ENCODE results near the gene TP53I11. TPM values are rescaled to one million over a fixed set of nuclear protein-coding genes. Genes with fewer than 3 reads are reported as not detected.
A peak's percentile ranks its signal among the peaks of the same experiment; 100 is the strongest.

TP53I11 gene
- total and polyA plus RNA-seq, 12 donors = 22.8 to 89.4 (median 32.7) TPM

DNA sequence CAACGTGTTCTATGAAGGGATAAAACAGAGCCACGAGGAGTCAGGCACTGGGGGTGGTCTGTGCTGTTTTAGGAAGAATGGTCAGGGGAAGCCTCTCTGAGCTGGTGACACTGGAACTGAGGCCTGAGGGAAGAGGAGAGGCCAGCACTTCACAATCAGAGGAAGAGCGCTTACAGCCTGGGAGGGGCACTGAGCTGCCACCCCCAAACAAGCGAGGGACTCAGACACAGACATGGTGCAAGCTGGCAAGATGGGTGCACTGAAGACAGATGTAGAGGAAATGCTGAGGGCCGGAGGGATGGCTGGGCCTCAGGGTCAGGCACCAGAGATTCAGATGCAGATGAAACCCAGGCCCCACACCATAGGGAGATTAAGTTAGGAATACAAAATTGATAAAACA, 40.0 kb upstream of the TP53I11 start:
- no peak for DNase-seq
- peak in 4 of 8 donors; percentile 3 to 19 (median 14) for ATAC-seq
- 66 to 71% methylated on average over 5 of the region's 5 CpGs for WGBS, 2 donors
- Histone ChIP-seq H3K9me3 (no peaks in the 10 kb centered on the region), H3K4me1 (peaks cover 8 to 48% (median 21%) of the 10 kb centered on the region in 9 donors), H3K4me3 (no peak overlapping the region), H3K27me3 (no peaks in the 10 kb centered on the region), H3K27ac (peak overlapping the region; percentile 16 to 74 (median 50)), H3K36me3 (no peaks in the 10 kb centered on the region)
- intact Hi-C loops (cut with DNase I) = no loop called here
- TF ChIP-seq, protein P1, sequence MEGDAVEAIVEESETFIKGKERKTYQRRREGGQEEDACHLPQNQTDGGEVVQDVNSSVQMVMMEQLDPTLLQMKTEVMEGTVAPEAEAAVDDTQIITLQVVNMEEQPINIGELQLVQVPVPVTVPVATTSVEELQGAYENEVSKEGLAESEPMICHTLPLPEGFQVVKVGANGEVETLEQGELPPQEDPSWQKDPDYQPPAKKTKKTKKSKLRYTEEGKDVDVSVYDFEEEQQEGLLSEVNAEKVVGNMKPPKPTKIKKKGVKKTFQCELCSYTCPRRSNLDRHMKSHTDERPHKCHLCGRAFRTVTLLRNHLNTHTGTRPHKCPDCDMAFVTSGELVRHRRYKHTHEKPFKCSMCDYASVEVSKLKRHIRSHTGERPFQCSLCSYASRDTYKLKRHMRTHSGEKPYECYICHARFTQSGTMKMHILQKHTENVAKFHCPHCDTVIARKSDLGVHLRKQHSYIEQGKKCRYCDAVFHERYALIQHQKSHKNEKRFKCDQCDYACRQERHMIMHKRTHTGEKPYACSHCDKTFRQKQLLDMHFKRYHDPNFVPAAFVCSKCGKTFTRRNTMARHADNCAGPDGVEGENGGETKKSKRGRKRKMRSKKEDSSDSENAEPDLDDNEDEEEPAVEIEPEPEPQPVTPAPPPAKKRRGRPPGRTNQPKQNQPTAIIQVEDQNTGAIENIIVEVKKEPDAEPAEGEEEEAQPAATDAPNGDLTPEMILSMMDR (IDR thresholded peaks at IDR 0.05) = no peak

DNA sequence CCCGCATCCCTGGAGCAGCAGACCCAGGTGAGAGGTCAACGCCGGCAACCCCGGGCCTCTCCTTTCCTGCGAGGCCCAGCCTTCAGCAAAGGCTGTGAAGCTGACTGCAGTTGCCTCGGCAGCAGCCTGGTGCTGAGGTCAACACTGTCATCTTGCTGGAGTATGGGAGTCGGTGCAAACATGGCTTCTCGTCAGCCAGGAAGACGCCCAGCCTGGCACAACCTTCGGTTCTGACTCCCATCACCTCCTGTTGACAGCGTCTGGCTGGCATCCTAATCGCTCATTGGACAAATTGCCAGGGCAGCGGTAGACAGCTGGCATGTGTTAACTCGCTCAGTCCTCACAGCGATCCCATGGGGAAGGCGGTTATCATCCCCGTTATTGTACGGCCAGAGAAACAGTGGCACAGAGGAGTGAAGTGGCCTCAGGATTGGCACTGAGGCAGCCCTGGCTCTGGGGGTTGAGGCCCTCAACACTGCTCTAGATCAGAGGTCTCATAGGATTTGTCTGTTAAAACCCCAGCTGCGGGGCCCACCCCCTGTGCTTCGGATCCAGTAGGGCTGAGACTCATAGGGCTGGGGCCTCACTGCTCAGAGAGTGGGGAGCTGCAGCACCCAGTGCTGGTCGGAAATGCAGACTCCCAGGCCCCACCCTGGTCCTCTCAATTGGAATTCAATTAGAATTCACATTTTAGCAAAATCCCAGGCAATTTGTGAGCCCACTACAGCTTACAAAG, 39.3 kb upstream of the TP53I11 start:
- ATAC-seq = peak; percentile 86 to 94 (median 94)
- 35 to 57% methylated on average over 21 of the region's 21 CpGs for WGBS, 2 donors
- Histone ChIP-seq H3K27ac (peak overlapping the region; percentile 24 to 74 (median 53)), H3K4me1 (peaks cover 8 to 48% (median 21%) of the 10 kb centered on the region in 9 donors), H3K27me3 (no peaks in the 10 kb centered on the region), H3K36me3 (no peaks in the 10 kb centered on the region), H3K9me3 (no peaks in the 10 kb centered on the region), H3K4me3 (no peak overlapping the region)
- intact Hi-C loops (cut with DNase I) = no loop called here
- TF ChIP-seq, protein P1 (IDR thresholded peaks at IDR 0.05) = no peak
- peak; percentile 82 to 84 for DNase-seq

DNA sequence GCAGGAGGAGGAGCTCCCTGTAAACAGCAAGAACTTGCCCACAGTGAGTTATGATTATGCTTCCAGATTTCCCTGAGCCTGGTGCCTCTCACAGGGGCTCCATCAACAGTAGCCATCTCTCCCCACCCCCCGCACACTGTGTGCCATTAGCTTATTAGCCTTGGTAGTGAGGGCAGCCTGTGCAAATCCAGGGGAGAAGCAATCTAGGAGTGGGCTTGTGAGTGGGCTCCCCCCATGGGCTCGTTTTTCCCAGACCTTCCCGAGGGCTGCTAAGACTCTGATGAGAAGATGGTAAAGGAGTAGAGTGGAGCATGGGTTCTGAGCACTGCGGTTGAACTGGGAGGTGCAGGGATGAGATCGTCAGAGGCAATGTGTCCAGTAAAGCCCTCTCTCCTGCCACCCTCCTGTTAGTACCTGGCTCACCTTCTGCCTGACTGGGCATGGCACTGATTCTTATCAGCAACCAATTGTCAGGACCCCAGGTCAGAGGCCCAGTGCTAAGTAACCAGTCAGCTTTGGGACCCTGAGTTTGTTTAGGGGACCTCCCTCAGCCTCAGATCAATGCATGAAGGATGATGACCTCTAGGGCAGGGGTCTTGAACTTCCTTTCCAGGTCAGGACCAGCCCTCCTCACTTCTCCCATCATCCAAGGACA, 38.4 kb upstream of the TP53I11 start:
- Histone ChIP-seq H3K9me3 (no peaks in the 10 kb centered on the region), H3K4me3 (no peak overlapping the region), H3K27ac (peak overlapping the region in 7 of 10 donors; percentile 24 to 74 (median 55)), H3K4me1 (peaks cover 8 to 41% (median 21%) of the 10 kb centered on the region in 9 donors), H3K27me3 (no peaks in the 10 kb centered on the region), H3K36me3 (no peaks in the 10 kb centered on the region)
- DNase-seq = no peak
- TF ChIP-seq, protein P1 (IDR thresholded peaks at IDR 0.05) = no peak
- ATAC-seq = no peak
- intact Hi-C loops (cut with DNase I) = no loop called here
- 91 to 92% methylated on average over 5 of the region's 5 CpGs for WGBS, 2 donors

DNA sequence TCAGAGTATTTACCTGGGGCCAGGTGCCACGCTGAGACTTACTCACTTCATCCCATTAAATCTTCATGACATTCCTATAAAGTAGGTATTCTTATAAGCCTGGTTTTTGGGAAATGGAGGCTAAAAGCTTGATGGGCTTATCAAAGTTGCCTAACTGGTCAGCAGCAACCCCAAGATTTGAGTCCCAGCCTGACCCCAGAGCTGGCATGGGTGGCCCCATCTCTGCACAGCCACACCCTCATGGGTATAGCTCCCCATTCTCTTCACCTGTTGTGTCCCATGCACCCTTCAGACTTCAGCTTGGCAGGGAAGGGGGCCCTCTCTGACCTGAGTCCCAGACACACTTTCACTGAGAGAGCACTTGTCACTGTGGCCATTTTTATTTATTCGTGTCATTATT, 37.4 kb upstream of the TP53I11 start:
- no peaks in the 10 kb centered on the region for H3K9me3 ChIP-seq
- TF ChIP-seq, protein P1 (IDR thresholded peaks at IDR 0.05) = no peak
- H3K4me3 ChIP-seq = no peak overlapping the region
- DNase-seq (no peak), ATAC-seq (no peak)
- intact Hi-C loops (cut with DNase I) = no loop called here
- H3K4me1 ChIP-seq = peaks cover 8 to 37% (median 21%) of the 10 kb centered on the region in 9 donors
- H3K27ac ChIP-seq = no peak overlapping the region
- no peaks in the 10 kb centered on the region for H3K36me3 ChIP-seq
- WGBS, 2 donors = 92 to 100% methylated on average over 2 of the region's 2 CpGs
- H3K27me3 ChIP-seq = no peaks in the 10 kb centered on the region
